ENCODE measurements around the gene MT1X. TPM values are rescaled to one million over a fixed set of nuclear protein-coding genes. Genes with fewer than 3 reads are reported as not detected.
"Not testable (repeated sequence)": the region's sequence is repeated elsewhere in the genome, so short reads cannot be mapped to it uniquely, and the experiment has no call there.

The MT1X gene
- total RNA-seq, 1 experiment from 2014 or later: 74.3 TPM

GRCh38 chr16:56713794-56714193 lies 31.5 kb downstream of the MT1X start:
- no peak for DNase-seq (ENCODE audit: low spot score)
- Histone ChIP-seq H3K27me3 (replicated peaks; ENCODE audit: insufficient read depth, low read depth, low read length, poor library complexity) (no peaks in the 10 kb centered on the region), H3K27ac (ENCODE audit: low read depth, low read length, poor library complexity, severe bottlenecking) (no peak overlapping the region), H3K36me3 (ENCODE audit: insufficient read depth, low read length, poor library complexity, severe bottlenecking) (no peaks in the 10 kb centered on the region), H3K4me3 (ENCODE audit: low read depth, low read length, poor library complexity, severe bottlenecking) (no peak overlapping the region), H3K9me3 (ENCODE audit: low read depth, low read length, poor library complexity, severe bottlenecking) (no peaks in the 10 kb centered on the region), H3K4me1 (ENCODE audit: insufficient read depth, low read length, poor library complexity, severe bottlenecking) (no peaks in the 10 kb centered on the region)
- no TSS peak for BruUV-seq (replicated peaks)
- POLR2A ChIA-PET (ENCODE audit: low non-redundant PET): no interaction called here
- intact Hi-C loops (cut with micrococcal nuclease; ENCODE audit: unreplicated experiment): no loop called here
- CTCF ChIA-PET: no interaction called here
- TF ChIP-seq EZH2 (IDR thresholded peaks at IDR 0.05; ENCODE audit: borderline replicate concordance, low read depth, low read length, poor library complexity, severe bottlenecking) (no peak), CTCF (conservative IDR thresholded peaks at IDR 0.05; ENCODE audit: low read depth, low read length) (no peak)

GRCh38 chr16:56715126-56715525 lies 32.9 kb downstream of the MT1X start:
- DNase-seq (ENCODE audit: low spot score): no peak
- Histone ChIP-seq H3K4me3 (ENCODE audit: low read depth, low read length, poor library complexity, severe bottlenecking) (no peak overlapping the region), H3K27me3 (replicated peaks; ENCODE audit: insufficient read depth, low read depth, low read length, poor library complexity) (no peaks in the 10 kb centered on the region), H3K27ac (ENCODE audit: low read depth, low read length, poor library complexity, severe bottlenecking) (no peak overlapping the region), H3K4me1 (ENCODE audit: insufficient read depth, low read length, poor library complexity, severe bottlenecking) (no peaks in the 10 kb centered on the region), H3K36me3 (ENCODE audit: insufficient read depth, low read length, poor library complexity, severe bottlenecking) (no peaks in the 10 kb centered on the region), H3K9me3 (ENCODE audit: low read depth, low read length, poor library complexity, severe bottlenecking) (no peaks in the 10 kb centered on the region)
- ChIA-PET CTCF (no interaction called here), POLR2A (ENCODE audit: low non-redundant PET) (no interaction called here)
- intact Hi-C loops (cut with micrococcal nuclease; ENCODE audit: unreplicated experiment): no loop called here
- no TSS peak for BruUV-seq (replicated peaks)
- TF ChIP-seq EZH2 (IDR thresholded peaks at IDR 0.05; ENCODE audit: borderline replicate concordance, low read depth, low read length, poor library complexity, severe bottlenecking) (no peak), CTCF (conservative IDR thresholded peaks at IDR 0.05; ENCODE audit: low read depth, low read length) (no peak)

- no TSS peak for BruUV-seq (replicated peaks)
- intact Hi-C loops (cut with micrococcal nuclease; ENCODE audit: unreplicated experiment): no loop called here
- CTCF ChIA-PET: no interaction called here
- TF ChIP-seq CTCF (conservative IDR thresholded peaks at IDR 0.05; ENCODE audit: low read depth, low read length) (no peak), EZH2 (IDR thresholded peaks at IDR 0.05; ENCODE audit: borderline replicate concordance, low read depth, low read length, poor library complexity, severe bottlenecking) (no peak)
- Histone ChIP-seq H3K27me3 (replicated peaks; ENCODE audit: insufficient read depth, low read depth, low read length, poor library complexity) (no peaks in the 10 kb centered on the region), H3K36me3 (ENCODE audit: insufficient read depth, low read length, poor library complexity, severe bottlenecking) (no peaks in the 10 kb centered on the region), H3K4me1 (ENCODE audit: insufficient read depth, low read length, poor library complexity, severe bottlenecking) (no peaks in the 10 kb centered on the region), H3K9me3 (ENCODE audit: low read depth, low read length, poor library complexity, severe bottlenecking) (no peaks in the 10 kb centered on the region), H3K4me3 (ENCODE audit: low read depth, low read length, poor library complexity, severe bottlenecking) (no peak overlapping the region), H3K27ac (ENCODE audit: low read depth, low read length, poor library complexity, severe bottlenecking) (no peak overlapping the region)
- no peak for DNase-seq (ENCODE audit: low spot score)
- POLR2A ChIA-PET (ENCODE audit: low non-redundant PET): no interaction called here
Observed at GRCh38 chr16:56716761-56717160, 34.5 kb downstream of the MT1X start.

- H3K27me3 ChIP-seq (replicated peaks; ENCODE audit: insufficient read depth, low read depth, low read length, poor library complexity); DNase-seq (ENCODE audit: low spot score); intact Hi-C loops (cut with micrococcal nuclease; ENCODE audit: unreplicated experiment); H3K27ac ChIP-seq (ENCODE audit: low read depth, low read length, poor library complexity, severe bottlenecking); H3K9me3 ChIP-seq (ENCODE audit: low read depth, low read length, poor library complexity, severe bottlenecking); POLR2A ChIA-PET (ENCODE audit: low non-redundant PET); CTCF ChIA-PET; H3K4me1 ChIP-seq (ENCODE audit: insufficient read depth, low read length, poor library complexity, severe bottlenecking); H3K36me3 ChIP-seq (ENCODE audit: insufficient read depth, low read length, poor library complexity, severe bottlenecking); H3K4me3 ChIP-seq (ENCODE audit: low read depth, low read length, poor library complexity, severe bottlenecking); BruUV-seq (replicated peaks): not testable (repeated sequence)
Observed at GRCh38 chr16:56717532-56717931, 35.3 kb downstream of the MT1X start.
